HEK293T (cell line): ENCODE results near the gene MITF.

Source experiments
- CTBP1 ChIP-seq: fragments of 450-650 bp; IDR thresholded peaks from 2 replicates; pipeline ENCODE4 v1.6.1; 2016; ENCODE audit warnings: borderline replicate concordance
- FOXM1 ChIP-seq: fragments of 450-650 bp; IDR thresholded peaks from 2 replicates; pipeline ENCODE4 v1.6.1; 2017; ENCODE audit warnings: mild to moderate bottlenecking, borderline replicate concordance
- NFRKB ChIP-seq: fragments of 450-650 bp; IDR thresholded peaks from 2 replicates; pipeline ENCODE4 v1.6.1; 2016; ENCODE audit warnings: mild to moderate bottlenecking, moderate library complexity
- SP1 ChIP-seq: fragments of 450-650 bp; IDR thresholded peaks from 2 replicates; pipeline ENCODE4 v1.6.1; 2017

- no peak for TF ChIP-seq SP1
- TF ChIP-seq CTBP1: no peak
- TF ChIP-seq FOXM1: no peak
- TF ChIP-seq NFRKB: no peak
Observed at GRCh38 chr3:69762768-69763229, 23.5 kb downstream of the MITF start.
